Measurements from ENCODE around the gene FAM9B.

DNA sequence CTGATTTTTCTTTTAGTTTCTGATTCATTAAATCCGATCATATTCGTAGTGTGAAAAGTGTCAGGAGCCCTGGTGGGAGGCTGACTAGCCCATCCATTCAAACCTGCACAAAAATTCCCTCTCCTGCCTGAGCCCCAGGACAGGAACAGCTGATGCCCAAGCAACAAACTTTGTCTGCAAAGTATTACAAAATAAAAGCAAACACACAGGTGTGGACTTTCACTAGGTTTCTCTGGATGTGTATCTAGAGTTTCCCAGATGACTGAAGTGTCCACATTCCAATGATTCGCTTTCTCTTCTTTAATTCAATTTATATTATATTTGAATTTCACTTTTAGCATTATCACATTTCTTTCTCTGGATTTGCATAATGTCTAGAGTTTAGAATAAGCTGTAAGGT is 18.2 kb upstream of the FAM9B start:
- TF ChIP-seq, protein P1, sequence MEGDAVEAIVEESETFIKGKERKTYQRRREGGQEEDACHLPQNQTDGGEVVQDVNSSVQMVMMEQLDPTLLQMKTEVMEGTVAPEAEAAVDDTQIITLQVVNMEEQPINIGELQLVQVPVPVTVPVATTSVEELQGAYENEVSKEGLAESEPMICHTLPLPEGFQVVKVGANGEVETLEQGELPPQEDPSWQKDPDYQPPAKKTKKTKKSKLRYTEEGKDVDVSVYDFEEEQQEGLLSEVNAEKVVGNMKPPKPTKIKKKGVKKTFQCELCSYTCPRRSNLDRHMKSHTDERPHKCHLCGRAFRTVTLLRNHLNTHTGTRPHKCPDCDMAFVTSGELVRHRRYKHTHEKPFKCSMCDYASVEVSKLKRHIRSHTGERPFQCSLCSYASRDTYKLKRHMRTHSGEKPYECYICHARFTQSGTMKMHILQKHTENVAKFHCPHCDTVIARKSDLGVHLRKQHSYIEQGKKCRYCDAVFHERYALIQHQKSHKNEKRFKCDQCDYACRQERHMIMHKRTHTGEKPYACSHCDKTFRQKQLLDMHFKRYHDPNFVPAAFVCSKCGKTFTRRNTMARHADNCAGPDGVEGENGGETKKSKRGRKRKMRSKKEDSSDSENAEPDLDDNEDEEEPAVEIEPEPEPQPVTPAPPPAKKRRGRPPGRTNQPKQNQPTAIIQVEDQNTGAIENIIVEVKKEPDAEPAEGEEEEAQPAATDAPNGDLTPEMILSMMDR (IDR thresholded peaks at IDR 0.05; ENCODE audit: insufficient read depth, low read length), result no peak
- TF ChIP-seq, protein P2, sequence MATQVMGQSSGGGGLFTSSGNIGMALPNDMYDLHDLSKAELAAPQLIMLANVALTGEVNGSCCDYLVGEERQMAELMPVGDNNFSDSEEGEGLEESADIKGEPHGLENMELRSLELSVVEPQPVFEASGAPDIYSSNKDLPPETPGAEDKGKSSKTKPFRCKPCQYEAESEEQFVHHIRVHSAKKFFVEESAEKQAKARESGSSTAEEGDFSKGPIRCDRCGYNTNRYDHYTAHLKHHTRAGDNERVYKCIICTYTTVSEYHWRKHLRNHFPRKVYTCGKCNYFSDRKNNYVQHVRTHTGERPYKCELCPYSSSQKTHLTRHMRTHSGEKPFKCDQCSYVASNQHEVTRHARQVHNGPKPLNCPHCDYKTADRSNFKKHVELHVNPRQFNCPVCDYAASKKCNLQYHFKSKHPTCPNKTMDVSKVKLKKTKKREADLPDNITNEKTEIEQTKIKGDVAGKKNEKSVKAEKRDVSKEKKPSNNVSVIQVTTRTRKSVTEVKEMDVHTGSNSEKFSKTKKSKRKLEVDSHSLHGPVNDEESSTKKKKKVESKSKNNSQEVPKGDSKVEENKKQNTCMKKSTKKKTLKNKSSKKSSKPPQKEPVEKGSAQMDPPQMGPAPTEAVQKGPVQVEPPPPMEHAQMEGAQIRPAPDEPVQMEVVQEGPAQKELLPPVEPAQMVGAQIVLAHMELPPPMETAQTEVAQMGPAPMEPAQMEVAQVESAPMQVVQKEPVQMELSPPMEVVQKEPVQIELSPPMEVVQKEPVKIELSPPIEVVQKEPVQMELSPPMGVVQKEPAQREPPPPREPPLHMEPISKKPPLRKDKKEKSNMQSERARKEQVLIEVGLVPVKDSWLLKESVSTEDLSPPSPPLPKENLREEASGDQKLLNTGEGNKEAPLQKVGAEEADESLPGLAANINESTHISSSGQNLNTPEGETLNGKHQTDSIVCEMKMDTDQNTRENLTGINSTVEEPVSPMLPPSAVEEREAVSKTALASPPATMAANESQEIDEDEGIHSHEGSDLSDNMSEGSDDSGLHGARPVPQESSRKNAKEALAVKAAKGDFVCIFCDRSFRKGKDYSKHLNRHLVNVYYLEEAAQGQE (IDR thresholded peaks at IDR 0.05; ENCODE audit: insufficient replicate concordance, low read depth), result no peak
- TF ChIP-seq SPI1 (IDR thresholded peaks at IDR 0.05; ENCODE audit: borderline replicate concordance, low read depth), result no peak
- TF ChIP-seq GABPA (IDR thresholded peaks at IDR 0.05; ENCODE audit: low read depth), result no peak
